ENCODE results near the gene LRRC25. TPM values are rescaled to one million over a fixed set of nuclear protein-coding genes. Genes with fewer than 3 reads are reported as not detected.
"Not testable (repeated sequence)": the region's sequence is repeated elsewhere in the genome, so short reads cannot be mapped to it uniquely, and the experiment has no call there.

The LRRC25 gene
- total RNA-seq, 2 donors from 2014 or later = 6.8 to 16.8 TPM

- DNase-seq (ENCODE audit: low spot score); intact Hi-C loops (cut with DNase I): not testable (repeated sequence)
Observed at GRCh38 chr19:18364277-18364825, 33.1 kb downstream of the LRRC25 start.

- no peak for DNase-seq (ENCODE audit: low spot score)
- intact Hi-C loops (cut with DNase I) = no loop called here
Observed at GRCh38 chr19:18363787-18364186, 33.6 kb downstream of the LRRC25 start.

- no peak for DNase-seq (ENCODE audit: low spot score)
- intact Hi-C loops (cut with DNase I) = no loop called here
Observed at GRCh38 chr19:18362934-18363542, 34.4 kb downstream of the LRRC25 start.

DNA sequence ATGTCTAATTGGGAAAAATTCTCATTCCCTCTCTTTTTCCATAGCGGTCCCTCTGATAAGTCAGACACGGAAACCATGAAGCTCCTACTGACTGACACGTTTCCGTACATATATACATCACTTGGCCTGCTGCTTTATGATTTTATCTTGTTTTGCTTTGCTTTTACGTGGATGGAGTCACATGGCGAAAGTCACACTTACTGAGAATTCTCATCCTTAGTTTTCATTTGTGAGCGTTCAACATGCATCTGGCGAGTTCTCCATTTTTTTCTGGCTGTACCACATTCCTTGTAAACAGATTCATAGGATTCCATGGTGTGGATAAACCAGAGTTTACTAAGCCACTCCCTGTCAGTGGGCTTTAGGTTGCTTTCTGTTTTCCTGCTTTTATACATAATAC, 35.8 kb downstream of the LRRC25 start:
- intact Hi-C loops (cut with DNase I) = no loop called here
- no peak for DNase-seq (ENCODE audit: low spot score)

DNA sequence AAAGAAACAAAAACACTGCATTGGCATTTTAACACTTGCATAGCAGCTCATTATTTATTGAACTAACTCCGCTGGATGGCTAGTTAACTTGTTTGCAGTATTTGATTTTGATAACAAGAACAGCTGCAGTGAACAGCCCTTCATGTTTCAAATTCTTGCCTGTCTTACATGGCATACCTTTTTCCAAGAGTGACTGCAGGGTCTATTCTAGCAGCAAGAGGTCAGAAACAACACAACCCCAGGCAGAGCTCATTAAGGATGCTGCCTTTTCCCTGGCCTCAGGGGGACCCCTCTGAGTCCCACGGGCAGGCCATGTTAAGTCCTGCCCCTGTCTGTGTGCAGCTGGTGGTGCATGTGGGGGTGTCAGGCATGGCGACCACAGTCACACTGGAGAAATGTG, 40.4 kb downstream of the LRRC25 start:
- intact Hi-C loops (cut with DNase I) = loop anchor here in 1 of 2 donors (10.0 kb wide), 1 partner anchor 48 kb away; no protein-coding TSS in a partner anchor
- DNase-seq (ENCODE audit: low spot score) = no peak

DNA sequence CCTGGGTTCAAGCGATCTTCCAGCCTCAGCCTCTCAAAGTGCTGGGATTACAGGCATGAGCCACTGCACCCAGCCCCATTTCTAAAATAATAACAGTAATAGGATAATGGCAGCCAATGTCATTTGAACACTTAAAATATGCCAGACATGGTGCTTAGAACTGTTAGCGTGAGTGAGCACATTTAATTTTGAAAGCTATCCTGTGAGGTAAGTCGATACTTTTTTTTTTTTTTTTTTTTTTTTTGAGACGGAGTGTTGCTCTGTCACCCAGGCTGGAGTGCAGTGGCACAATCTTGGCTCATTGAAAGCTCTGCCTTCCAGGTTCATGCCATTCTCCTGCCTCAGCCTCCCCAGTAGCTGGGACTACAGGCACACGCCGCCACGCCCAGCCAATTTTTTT, 42.7 kb downstream of the LRRC25 start:
- intact Hi-C loops (cut with DNase I) = loop anchor here in 1 of 2 donors (10.0 kb wide), 1 partner anchor 50 kb away; no protein-coding TSS in a partner anchor

GRCh38 chr19:18353378-18354005, 43.9 kb downstream of the LRRC25 start:
- intact Hi-C loops (cut with DNase I) = loop anchor here in 1 of 2 donors (10.0 kb wide), 1 partner anchor 51 kb away; no protein-coding TSS in a partner anchor
- no peak for DNase-seq (ENCODE audit: low spot score)

More for the DNA sequence above, 42.7 kb downstream of the LRRC25 start:
- DNase-seq (ENCODE audit: low spot score) = not testable (repeated sequence)

- intact Hi-C loops (cut with DNase I) = loop anchor here in 1 of 2 donors (10.0 kb wide), 1 partner anchor 53 kb away; no protein-coding TSS in a partner anchor
- DNase-seq (ENCODE audit: low spot score) = no peak
Observed at GRCh38 chr19:18351544-18351943, 45.9 kb downstream of the LRRC25 start.

DNA sequence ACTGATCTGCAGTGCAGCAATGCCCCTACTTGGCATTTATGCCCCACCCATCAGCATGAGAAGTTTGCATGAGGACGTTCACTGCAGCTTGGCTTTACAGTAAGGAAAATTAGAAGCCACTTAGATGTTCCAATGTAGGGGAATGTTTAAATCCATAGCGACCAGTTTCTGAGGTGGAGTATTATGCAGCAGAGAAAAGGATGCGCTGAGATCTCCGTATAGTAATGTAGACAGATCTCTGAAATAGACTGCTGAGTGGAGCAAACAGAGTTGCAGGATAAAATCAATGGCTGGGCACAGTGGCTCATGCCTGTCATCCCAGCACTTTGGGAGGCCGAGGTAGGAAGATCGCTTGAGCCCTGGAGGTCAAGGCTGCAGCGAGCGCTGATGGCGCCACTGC, 46.9 kb downstream of the LRRC25 start:
- DNase-seq (ENCODE audit: low spot score) = no peak
- intact Hi-C loops (cut with DNase I) = loop anchor here in 1 of 2 donors (10.0 kb wide), 1 partner anchor 54 kb away; no protein-coding TSS in a partner anchor

- intact Hi-C loops (cut with DNase I) = loop anchor here (5.0 to 10.0 kb wide), 2 partner anchors 55 to 63 kb away; no protein-coding TSS in a partner anchor
- DNase-seq (ENCODE audit: low spot score) = peak; percentile 88
Observed at GRCh38 chr19:18349524-18350128, 47.8 kb downstream of the LRRC25 start.

DNA sequence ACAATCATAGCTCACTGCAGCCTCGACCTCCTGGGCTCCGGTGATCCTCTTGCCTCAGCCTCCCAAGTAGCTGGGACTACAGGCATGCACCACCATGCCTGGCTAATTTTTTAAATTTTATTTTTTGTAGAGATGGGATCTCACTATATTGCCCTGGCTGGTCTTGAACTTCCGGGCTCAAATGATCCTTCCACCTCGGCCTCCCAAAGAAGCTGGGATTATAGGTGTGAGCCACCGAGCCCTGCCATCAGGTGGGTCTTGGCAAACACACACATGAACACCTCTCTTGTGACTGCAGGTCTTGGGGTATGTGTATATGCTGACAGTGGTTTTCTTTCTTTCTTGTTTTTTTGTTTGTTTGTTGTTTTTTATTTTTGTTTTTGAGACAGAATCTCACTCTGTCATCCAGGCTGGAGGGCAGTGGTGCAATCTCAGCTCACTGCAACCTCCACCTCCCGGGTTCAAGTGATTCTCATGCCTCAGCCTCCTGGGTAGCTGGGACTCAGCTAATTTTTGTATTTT, 48.5 kb downstream of the LRRC25 start:
- intact Hi-C loops (cut with DNase I) = loop anchor here in 1 of 2 donors (5.0 kb wide), 1 partner anchor 63 kb away; no protein-coding TSS in a partner anchor
- DNase-seq (ENCODE audit: low spot score) = not testable (repeated sequence)

- no peak for DNase-seq (ENCODE audit: low spot score)
- intact Hi-C loops (cut with DNase I) = loop anchor here in 1 of 2 donors (5.0 kb wide), 1 partner anchor 64 kb away; no protein-coding TSS in a partner anchor
Observed at GRCh38 chr19:18348171-18348570, 49.3 kb downstream of the LRRC25 start.

DNA sequence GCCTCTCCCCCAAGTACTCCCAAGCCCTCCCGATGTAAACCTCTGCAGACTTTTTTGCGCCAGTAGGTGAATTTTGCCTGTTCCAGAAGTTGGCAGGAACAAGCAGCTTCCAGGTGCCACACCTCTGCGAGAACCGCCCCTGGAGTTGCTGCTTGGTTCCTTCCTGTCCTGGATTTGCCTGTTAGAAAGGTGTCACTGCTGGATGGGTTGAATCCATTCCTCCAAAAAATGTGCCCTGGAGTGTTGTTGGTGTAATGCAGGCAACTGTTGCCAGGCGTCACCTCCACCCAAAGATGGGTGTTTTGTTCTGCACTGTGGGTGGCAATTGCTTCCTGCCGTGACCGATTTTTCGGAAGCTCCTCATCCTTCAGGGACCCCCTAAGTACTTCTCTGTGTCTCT, 51.3 kb downstream of the LRRC25 start:
- DNase-seq (ENCODE audit: low spot score) = no peak
- intact Hi-C loops (cut with DNase I) = loop anchor here in 1 of 2 donors (5.0 kb wide), 1 partner anchor 66 kb away; no protein-coding TSS in a partner anchor

DNA sequence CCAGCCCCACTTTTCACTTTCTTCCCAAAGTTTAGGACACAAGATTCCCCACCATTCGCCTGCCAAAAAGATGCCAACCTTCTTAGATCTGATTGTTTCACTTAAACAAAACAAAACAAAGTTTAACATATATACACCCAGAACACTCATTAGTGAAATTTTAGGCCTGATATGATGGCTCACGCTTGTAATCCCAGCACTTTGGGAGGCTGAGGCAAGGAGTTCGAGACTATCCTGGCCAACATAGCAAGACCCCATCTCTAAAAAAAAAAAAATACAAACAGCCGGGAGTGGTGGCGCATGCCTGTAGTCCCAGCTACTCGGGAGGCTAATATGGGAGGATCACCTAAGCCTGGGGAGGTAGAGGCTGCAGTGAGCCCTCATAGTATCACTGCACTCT, 52.1 kb downstream of the LRRC25 start:
- DNase-seq (ENCODE audit: low spot score) = no peak
- intact Hi-C loops (cut with DNase I) = loop anchor here in 1 of 2 donors (5.0 kb wide), 1 partner anchor 67 kb away; no protein-coding TSS in a partner anchor

- DNase-seq (ENCODE audit: low spot score) = no peak
- intact Hi-C loops (cut with DNase I) = no loop called here
Observed at GRCh38 chr19:18344582-18344950, 52.9 kb downstream of the LRRC25 start.

DNA sequence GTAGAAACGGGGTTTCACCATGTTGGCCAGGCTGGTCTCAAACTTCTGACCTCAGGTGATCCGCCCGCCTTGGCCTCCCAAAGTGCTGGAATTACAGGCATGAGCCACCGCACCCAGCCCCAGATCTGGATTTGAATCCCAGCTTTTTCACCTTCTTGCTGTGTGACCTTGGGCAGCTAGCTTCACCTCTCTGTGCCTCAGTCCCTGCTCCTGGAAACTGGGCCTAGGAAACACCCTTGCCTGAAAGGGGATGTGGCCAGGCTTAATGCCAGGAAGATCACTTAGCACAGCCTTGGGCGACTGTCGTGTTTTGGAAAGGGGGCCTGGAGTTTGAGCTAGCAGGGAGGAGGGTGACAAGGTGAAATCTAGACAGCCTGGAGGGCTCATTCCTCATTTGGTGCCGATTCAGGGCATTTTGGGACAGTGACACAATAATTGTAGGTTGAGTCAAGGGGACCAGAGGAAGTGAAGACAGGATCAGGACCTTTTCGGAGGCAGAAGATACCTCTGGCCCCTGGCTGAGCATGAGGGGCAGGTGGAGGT, 55.3 kb downstream of the LRRC25 start:
- intact Hi-C loops (cut with DNase I) = no loop called here
- DNase-seq (ENCODE audit: low spot score) = no peak
